Measurements from ENCODE around the gene COL23A1.

Gene COL23A1

DNA sequence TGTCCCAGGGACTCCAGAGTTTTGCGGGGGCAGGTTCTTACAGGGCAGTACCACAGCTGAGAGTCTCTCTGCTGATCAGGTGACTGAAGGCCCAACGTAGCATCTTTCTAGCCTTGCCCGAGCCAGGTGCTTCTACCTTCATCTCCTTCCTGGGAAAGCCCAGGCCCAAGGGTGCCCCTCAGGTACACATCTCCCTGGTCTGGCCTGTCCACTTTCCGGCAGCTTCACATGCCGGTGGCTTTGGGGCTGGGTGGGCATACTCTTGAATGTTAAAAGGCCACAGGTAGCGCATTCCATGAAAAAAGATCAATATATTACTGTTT lies 351.9 kb downstream of the COL23A1 start:
- DNase-seq (no peak), ATAC-seq (replicated peaks) (no peak)
- peak overlapping the region; percentile 59 to 65 for H3K4me3 Mint-ChIP-seq
- H3K27ac Mint-ChIP-seq, result peak overlapping the region; percentile 91 to 96
- H3K27me3 Mint-ChIP-seq, result no peaks in the 10 kb centered on the region
- no peaks in the 10 kb centered on the region for H3K9me3 Mint-ChIP-seq
- peaks cover 36 to 55% of the 10 kb centered on the region in 2 donors for H3K4me1 Mint-ChIP-seq (ENCODE audit: low read depth in 2 of 2)
- H3K36me3 Mint-ChIP-seq (ENCODE audit: insufficient read depth), result peaks cover 21% of the 10 kb centered on the region

DNA sequence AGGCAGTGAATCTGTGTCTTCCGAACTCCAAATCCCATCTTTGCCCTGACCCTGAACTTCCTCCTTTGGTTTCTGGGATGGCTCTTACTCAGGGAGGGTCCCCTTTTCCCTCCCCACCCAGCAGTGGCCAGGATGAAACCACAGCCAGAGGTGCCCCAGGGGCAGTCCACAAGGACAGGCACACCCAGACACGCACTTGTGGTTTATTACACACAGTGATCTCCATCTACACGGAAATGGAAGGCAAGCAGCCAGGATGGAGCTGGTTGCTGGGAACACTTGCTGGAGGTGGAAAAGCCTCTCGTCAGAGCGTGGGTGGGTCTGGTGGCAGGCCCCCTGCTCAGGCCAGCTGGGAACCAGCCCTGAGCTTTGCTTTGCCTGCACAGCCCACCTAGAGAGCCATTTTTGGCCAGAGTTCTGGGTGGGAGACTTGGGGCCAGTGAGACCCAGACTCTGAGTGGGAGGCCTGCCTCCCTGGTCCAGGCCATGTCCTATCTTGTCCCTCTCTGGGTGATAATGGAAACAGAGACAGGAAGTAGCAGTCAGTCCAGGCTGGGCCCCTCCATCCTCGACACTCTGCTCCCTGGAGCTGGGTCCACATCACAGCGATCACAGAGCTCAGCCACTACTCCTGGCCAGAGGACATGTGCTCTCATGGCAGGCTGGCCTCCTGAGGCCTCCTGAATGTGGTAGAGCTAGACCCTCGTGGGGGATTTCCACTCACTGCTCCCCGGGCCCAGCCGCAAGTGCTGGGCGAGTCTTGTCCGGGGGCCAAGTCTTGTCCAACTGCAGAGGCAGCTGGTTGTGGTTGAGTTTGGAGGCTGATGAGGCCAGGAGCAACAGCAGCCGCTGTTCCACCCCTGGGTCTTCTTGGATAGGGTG lies 352.5 kb downstream of the COL23A1 start:
- H3K9me3 Mint-ChIP-seq, result no peaks in the 10 kb centered on the region
- ATAC-seq (replicated peaks) (no peak), DNase-seq (no peak)
- peak overlapping the region; percentile 59 to 65 for H3K4me3 Mint-ChIP-seq
- H3K27me3 Mint-ChIP-seq, result no peaks in the 10 kb centered on the region
- peaks cover 18% of the 10 kb centered on the region for H3K36me3 Mint-ChIP-seq (ENCODE audit: insufficient read depth)
- peak overlapping the region; percentile 91 to 96 for H3K27ac Mint-ChIP-seq
- peaks cover 36 to 55% of the 10 kb centered on the region in 2 donors for H3K4me1 Mint-ChIP-seq (ENCODE audit: low read depth in 2 of 2)

DNA sequence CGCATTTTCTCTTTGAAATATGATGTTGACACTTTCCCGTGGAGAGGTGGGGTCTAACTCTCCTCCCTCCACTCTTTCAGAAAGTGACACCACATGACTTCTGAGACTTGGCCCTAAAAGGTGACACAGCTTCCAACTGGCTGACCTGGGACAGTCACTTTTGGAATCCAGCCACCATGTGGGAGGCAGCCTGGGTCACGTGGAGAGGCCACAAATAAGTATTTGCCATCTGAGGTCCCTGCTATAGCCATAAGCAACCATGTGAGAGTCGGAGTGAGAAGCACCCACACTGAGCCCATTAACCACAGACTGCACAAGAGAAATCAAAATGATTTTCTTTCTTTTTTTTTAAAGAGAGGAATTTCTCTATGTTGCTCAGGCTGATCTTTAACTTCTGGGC lies 353.5 kb downstream of the COL23A1 start:
- Mint-ChIP-seq H3K4me1 (ENCODE audit: low read depth in 2 of 2) (peaks cover 39 to 55% of the 10 kb centered on the region in 2 donors), H3K9me3 (no peaks in the 10 kb centered on the region), H3K4me3 (peak overlapping the region; percentile 29 to 65), H3K36me3 (ENCODE audit: insufficient read depth) (peaks cover 18% of the 10 kb centered on the region), H3K27me3 (no peaks in the 10 kb centered on the region), H3K27ac (peak overlapping the region; percentile 16 to 47)
- ATAC-seq (replicated peaks), result no peak
- no peak for DNase-seq

DNA sequence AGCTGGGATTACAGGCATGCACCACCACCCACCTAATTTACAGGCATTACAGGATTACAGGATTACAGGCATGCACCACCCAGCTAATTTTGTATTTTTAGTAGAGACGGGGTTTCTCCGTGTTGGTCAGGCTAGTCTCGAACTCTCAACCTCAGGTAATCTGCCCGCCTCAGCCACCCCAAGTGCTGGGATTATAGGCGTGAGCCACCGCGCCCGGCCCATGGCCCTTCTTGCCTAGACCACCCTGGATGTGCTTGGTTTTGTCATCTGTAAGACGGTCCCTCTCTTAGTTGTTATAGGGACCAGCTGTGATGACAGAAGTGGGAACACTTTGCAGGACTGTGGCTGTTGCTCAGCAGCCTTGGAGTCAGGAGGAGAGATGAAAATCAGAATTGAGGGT lies 354.1 kb downstream of the COL23A1 start:
- Mint-ChIP-seq H3K4me3 (peak overlapping the region in 1 of 2 donors; percentile 29), H3K36me3 (ENCODE audit: insufficient read depth) (peaks cover 22% of the 10 kb centered on the region), H3K4me1 (ENCODE audit: low read depth in 2 of 2) (peaks cover 43 to 58% of the 10 kb centered on the region in 2 donors), H3K27me3 (no peaks in the 10 kb centered on the region), H3K27ac (peak overlapping the region in 1 of 2 donors; percentile 47), H3K9me3 (no peaks in the 10 kb centered on the region)
- DNase-seq (no peak), ATAC-seq (replicated peaks) (no peak)

DNA sequence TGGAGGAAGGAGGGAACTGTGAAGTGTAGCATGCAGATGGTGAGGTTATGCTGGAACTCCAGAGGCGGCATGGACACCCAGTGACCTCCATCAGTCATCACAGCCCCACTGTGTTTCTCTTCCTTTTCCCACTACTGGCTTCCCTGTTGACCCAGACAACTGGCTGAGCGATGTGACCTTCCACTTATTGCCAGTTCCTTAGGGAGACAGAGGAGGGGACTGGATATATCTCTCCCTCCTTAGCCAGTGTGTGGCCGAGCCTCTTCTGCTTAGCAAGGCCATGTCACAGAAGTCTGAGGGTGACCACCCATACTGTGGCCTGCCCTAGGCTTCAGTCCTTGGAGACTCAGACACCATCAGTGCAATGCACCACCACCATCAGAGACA lies 354.6 kb downstream of the COL23A1 start:
- DNase-seq (no peak), ATAC-seq (replicated peaks) (no peak)
- H3K4me1 Mint-ChIP-seq (ENCODE audit: low read depth in 2 of 2), result peaks cover 43 to 57% of the 10 kb centered on the region in 2 donors
- no peaks in the 10 kb centered on the region for H3K9me3 Mint-ChIP-seq
- H3K4me3 Mint-ChIP-seq, result peak overlapping the region in 1 of 2 donors; percentile 34
- peak overlapping the region in 1 of 2 donors; percentile 47 for H3K27ac Mint-ChIP-seq
- peaks cover 25% of the 10 kb centered on the region for H3K36me3 Mint-ChIP-seq (ENCODE audit: insufficient read depth)
- H3K27me3 Mint-ChIP-seq, result no peaks in the 10 kb centered on the region

DNA sequence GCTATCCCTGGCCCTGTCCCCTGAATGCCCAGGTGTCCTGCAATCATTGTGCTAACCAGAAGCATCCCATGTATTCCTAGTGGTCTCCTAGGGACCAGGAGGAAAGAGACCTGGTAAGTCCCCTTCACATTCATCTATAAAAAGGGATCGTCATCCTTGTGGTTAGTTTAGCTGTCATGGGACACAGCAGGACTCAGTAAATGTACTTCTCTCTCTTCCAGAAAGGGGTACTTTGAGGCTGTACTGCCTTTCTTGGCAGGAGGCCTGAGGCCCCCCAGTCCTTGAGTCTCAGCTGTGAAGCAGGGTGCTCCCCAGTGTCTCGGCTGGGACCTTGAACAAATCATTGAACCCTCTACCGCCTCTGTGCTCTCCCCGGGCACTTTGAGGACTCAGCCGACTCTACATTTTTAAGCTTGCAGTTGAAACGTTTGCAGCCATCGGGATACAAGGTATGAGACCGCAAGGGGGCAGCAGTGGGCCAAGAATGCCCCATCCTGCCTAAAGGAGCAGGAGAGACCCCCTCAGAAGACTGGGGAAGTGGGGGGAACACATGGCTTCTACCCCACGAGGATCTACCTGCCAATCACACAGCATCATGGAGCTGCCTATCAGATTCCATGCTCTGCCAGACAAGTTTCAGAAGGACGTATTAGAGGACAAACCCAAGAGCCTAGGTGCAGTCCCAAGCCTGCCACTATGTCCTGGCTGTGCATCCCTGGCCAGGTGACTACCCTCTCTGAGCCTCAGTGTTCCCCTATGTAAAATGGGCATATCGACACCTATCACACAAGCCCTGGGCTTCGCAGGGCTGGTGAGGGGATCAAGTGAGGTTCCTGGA lies 355.2 kb downstream of the COL23A1 start:
- DNase-seq (peak; percentile 71 to 77 (median 76)), ATAC-seq (replicated peaks) (no peak)
- H3K36me3 Mint-ChIP-seq (ENCODE audit: insufficient read depth), result peaks cover 29% of the 10 kb centered on the region
- H3K9me3 Mint-ChIP-seq, result no peaks in the 10 kb centered on the region
- H3K27ac Mint-ChIP-seq, result peak overlapping the region; percentile 10 to 47
- H3K4me3 Mint-ChIP-seq, result peak overlapping the region in 1 of 2 donors; percentile 34
- no peaks in the 10 kb centered on the region for H3K27me3 Mint-ChIP-seq
- peaks cover 46 to 59% of the 10 kb centered on the region in 2 donors for H3K4me1 Mint-ChIP-seq (ENCODE audit: low read depth in 2 of 2)

DNA sequence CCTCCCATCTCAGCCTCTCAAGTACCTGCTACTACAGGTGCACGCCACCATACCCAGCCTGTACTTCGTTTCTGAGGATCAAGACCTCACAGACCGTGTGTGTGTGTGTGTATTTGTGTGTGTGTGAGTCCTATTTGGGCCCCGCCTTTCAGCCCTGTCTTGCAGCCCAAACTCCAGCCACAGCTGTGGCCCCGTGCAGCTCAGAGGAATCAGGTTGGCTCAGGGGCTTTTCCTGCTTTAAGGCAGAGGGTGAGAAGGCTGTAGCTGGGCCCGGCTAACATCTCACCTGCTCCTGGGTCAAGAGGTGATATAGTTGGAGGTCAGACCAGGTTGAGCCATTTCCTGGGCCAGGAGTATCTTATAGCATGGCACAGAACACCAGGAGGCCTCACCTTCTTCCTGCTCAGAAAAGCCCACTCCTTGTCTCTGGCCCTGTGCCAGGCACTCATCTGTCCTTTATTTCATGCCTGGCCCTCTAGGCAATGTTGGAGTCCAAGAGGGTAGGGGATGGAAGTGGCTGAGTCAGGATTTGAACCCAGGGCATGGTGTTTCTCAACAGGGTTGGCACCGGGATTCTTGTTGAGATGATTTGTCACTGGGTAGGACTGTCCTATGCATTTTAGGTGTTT lies 356.0 kb downstream of the COL23A1 start:
- peaks cover 50 to 63% of the 10 kb centered on the region in 2 donors for H3K4me1 Mint-ChIP-seq (ENCODE audit: low read depth in 2 of 2)
- peak overlapping the region in 1 of 2 donors; percentile 34 for H3K4me3 Mint-ChIP-seq
- peaks cover 31% of the 10 kb centered on the region for H3K36me3 Mint-ChIP-seq (ENCODE audit: insufficient read depth)
- ATAC-seq (replicated peaks), result no peak
- H3K9me3 Mint-ChIP-seq, result no peaks in the 10 kb centered on the region
- H3K27me3 Mint-ChIP-seq, result no peaks in the 10 kb centered on the region
- no peak for DNase-seq
- H3K27ac Mint-ChIP-seq, result peak overlapping the region in 1 of 2 donors; percentile 10

DNA sequence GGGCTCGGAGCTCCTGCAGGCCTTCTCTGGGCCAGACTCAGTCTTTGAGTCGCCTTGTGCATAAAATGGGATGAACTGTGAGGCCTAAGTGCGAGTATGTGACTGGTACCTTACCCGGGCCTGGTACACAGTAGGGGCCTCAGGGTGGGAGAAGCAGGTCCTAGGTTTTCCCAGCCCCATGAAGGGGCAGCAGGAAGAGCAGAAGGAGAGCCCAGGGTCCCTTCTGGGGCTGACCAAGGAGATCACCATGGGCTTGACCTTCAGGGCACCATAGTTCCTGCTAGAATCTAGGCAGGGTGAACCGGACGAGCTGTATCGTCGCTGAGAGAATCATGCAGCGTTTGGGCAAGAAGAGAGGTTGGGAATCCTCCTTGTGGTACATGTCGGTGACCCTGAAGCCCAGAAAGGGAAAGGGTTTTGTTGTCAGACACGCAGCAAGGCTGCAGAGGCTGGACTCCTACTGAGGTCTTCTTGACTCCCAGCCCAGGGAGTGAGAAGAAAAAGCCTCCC lies 357.2 kb downstream of the COL23A1 start:
- DNase-seq (no peak), ATAC-seq (replicated peaks) (no peak)
- Mint-ChIP-seq H3K9me3 (no peaks in the 10 kb centered on the region), H3K36me3 (ENCODE audit: insufficient read depth) (peaks cover 33% of the 10 kb centered on the region), H3K4me1 (ENCODE audit: low read depth in 2 of 2) (peaks cover 50 to 57% of the 10 kb centered on the region in 2 donors), H3K27ac (peak overlapping the region; percentile 79 to 84), H3K27me3 (no peaks in the 10 kb centered on the region), H3K4me3 (peak overlapping the region; percentile 76 to 79)

DNA sequence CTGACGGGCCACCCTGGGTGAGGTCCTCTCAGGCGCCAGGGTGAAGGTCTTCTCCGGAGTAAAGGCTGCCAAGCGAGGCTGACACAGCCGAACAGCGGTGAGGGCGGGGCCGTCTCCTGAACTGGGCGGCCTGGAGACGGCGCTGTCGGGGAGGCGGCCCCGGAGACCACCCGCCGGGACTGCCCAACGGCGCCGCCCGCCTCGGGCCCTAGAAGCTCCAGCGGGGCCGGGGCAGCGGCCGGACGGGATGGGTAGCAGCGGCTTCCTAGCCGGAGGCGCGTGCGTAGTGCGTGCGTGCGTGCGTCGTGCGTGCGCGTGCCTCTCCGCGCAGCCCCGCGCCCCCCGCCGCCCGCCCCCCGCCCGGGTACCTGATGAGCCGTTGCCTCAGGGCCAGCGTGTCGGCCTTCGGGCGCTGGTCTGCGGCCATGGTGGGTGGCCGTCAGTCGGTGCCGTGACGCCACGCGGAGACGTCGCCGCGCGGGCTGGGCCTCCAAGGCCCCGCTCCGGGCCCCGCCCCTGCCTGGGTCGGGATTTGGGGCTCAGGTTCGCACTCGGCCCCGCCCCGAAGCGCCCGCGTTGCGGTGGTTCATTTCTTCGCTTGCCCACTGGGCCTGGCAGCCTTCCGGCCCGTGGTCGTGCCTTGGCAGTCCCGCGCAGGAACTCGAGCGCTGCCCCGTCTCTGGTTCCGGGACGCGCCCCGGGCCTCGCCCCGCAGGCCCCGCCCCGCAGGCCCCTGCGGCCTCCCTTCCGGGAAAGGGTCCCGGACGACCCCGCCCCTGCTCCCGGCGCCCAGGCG lies 357.9 kb downstream of the COL23A1 start, which contains the start of gene PHYKPL:
Gene PHYKPL (minus strand): TSS at position 679 of the 796 bp plus-strand sequence. CDS start 252 bp downstream, at position 427.
- Mint-ChIP-seq H3K9me3 (no peaks in the 10 kb centered on the region), H3K27ac (peak within 1 kb of the TSS; percentile 79 to 85), H3K4me1 (ENCODE audit: low read depth in 2 of 2) (peaks cover 52 to 56% of the 10 kb centered on the region in 2 donors), H3K4me3 (peak within 1 kb of the TSS; percentile 76 to 79), H3K27me3 (no peaks in the 10 kb centered on the region), H3K36me3 (ENCODE audit: insufficient read depth) (peaks cover 39% of the 10 kb centered on the region)
- DNase-seq (peak; percentile 50 to 62 (median 58)), ATAC-seq (replicated peaks) (peak; percentile 68)

DNA sequence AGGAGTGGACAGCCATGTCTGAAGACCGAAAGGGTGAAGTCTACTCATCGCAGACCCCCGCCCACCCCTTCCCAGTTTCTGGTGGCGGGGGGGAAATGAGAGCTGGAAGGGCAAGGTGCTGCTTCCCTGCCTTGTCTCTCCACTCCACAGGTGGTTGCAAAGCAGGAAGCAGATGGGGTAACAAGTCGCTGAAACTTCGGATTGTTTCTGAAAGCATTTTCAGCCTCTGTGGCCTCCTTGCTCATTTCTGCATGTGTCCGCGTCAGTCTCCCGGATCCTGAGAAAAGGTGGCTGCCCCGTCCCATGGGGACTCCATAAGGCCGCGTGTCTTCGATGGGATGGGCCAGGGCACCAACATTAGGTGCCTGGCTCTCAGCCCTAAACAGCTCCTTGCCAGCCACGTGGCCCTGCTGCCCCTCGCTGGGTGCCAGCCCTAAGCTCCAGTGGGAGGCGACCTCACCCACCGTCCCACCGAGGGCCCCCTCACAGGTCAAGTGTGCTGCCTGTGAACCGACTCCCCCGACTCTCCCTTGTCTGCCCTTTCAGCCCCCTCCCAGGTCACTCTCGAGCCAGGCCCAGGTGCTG lies 358.6 kb downstream of the COL23A1 start:
- DNase-seq (no peak), ATAC-seq (replicated peaks) (no peak)
- H3K27ac Mint-ChIP-seq, result peak overlapping the region; percentile 19 to 85
- no peaks in the 10 kb centered on the region for H3K27me3 Mint-ChIP-seq
- peaks cover 52 to 57% of the 10 kb centered on the region in 2 donors for H3K4me1 Mint-ChIP-seq (ENCODE audit: low read depth in 2 of 2)
- peaks cover 40% of the 10 kb centered on the region for H3K36me3 Mint-ChIP-seq (ENCODE audit: insufficient read depth)
- no peaks in the 10 kb centered on the region for H3K9me3 Mint-ChIP-seq
- peak overlapping the region; percentile 76 to 79 for H3K4me3 Mint-ChIP-seq

DNA sequence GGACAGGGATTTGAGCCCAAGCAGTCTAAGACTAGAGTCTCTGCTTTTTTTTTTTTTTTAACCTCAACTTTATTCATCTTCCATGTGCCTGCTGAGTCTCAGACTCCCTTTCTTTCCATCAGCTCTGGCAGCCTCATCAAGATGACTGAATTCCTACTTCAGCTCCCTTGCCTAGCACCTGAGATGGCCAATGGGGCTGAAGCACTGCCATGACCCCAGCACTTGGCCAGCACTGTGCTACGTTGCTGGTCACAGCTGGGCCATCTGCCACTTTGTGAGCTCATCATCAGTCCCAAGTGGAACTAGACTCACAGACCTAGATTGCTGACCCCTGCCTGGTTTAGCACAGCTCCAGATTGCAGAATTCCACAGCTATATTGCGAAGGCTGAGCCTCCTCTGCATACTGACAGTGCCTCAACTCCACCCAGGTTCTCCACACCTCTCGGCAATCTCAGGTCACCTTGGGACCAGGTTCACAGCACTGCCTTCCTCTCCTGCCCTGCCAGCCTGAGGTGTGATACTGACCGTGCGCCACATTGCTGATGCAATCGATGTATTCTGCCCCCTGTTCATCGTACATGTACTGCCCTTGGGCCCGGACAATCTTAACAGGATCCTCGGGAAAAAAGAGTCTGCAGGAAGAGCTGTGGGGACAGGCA lies 359.2 kb downstream of the COL23A1 start:
- DNase-seq (no peak), ATAC-seq (replicated peaks) (no peak)
- no peaks in the 10 kb centered on the region for H3K9me3 Mint-ChIP-seq
- peaks cover 48 to 57% of the 10 kb centered on the region in 2 donors for H3K4me1 Mint-ChIP-seq (ENCODE audit: low read depth in 2 of 2)
- no peaks in the 10 kb centered on the region for H3K27me3 Mint-ChIP-seq
- peak overlapping the region; percentile 74 to 85 for H3K27ac Mint-ChIP-seq
- H3K36me3 Mint-ChIP-seq (ENCODE audit: insufficient read depth), result peaks cover 40% of the 10 kb centered on the region
- peak overlapping the region; percentile 76 to 79 for H3K4me3 Mint-ChIP-seq

DNA sequence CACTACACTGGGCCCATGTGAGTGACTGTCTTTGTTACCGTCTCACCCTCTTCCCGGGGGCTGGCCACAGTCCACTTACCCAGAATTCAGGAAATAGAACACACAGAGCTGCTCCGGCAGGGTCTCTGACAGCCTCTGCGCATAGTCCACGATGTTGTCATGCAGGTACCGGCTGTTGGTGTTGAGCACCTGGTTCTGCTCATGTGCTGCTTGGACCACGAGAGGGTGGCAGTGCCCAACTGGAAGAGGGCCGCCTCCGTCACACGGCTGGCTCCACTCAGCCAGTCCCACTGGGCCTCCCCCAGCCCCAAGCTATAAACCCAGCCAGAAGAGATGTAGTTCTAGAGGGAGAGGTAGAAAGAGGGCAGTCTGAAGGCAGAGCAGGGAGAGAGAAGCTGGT lies 360.3 kb downstream of the COL23A1 start:
- DNase-seq (no peak), ATAC-seq (replicated peaks) (no peak)
- H3K9me3 Mint-ChIP-seq, result no peaks in the 10 kb centered on the region
- H3K4me1 Mint-ChIP-seq (ENCODE audit: low read depth in 2 of 2), result peaks cover 43 to 53% of the 10 kb centered on the region in 2 donors
- H3K27ac Mint-ChIP-seq, result peak overlapping the region; percentile 74 to 88
- peak overlapping the region; percentile 76 to 79 for H3K4me3 Mint-ChIP-seq
- peaks cover 34% of the 10 kb centered on the region for H3K36me3 Mint-ChIP-seq (ENCODE audit: insufficient read depth)
- H3K27me3 Mint-ChIP-seq, result no peaks in the 10 kb centered on the region

All from effector memory CD8-positive, alpha-beta T cell (primary cell).